ENCODE data around the gene RAB23. TPM values are rescaled to one million over a fixed set of nuclear protein-coding genes. Genes with fewer than 3 reads are reported as not detected.

Gene RAB23
- total and polyA plus RNA-seq, 2 donors (not counting 1 experiment from before 2014, with no cell fraction given), result 0.12 to 0.94 TPM

DNA sequence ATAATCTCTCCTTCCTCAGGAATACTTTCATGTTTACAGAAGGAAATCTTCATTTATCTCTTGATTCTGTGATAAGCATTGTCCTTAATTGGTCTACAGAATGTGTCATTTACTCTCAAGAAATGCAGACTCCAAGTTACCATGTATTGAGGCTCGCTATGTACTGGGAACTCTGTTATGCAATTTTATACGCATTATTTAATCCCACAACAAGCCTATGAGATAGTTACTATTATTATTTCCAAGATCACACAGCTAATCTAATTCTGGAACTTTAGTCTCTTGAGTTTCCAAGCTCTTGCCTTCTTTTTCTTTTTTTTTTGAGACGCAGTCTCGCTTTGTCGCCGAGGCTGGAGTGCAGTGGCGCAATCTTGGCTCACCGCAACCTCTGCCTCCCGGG, 30.0 kb upstream of the RAB23 start:
- intact Hi-C loops (cut with micrococcal nuclease), result no loop called here
- H3K4me3 Mint-ChIP-seq, result no peak overlapping the region
- Histone ChIP-seq H4K20me1 (ENCODE audit: control insufficient read depth, insufficient read depth, low read length, poor library complexity, severe bottlenecking) (no peaks in the 10 kb centered on the region), H3K4me2 (replicated peaks; ENCODE audit: low read depth, low read length, poor library complexity, severe bottlenecking) (no peak overlapping the region), H3K4me1 (ENCODE audit: control insufficient read depth in 2 of 2, insufficient read depth in 2 of 2, low read length in 2 of 2) (no peaks in the 10 kb centered on the region), H3K4me3 (ENCODE audit: control extremely low read depth in 1 of 5, extremely low read depth in 1 of 5, insufficient read depth in 1 of 5, low read depth in 2 of 5, low read length in 4 of 5) (no peak overlapping the region), H3K27me3 (replicated peaks in 1 of 4; ENCODE audit: control extremely low read depth in 1 of 4, control insufficient read depth in 3 of 4, insufficient read depth in 4 of 4, low read length in 3 of 4) (no peaks in the 10 kb centered on the region), H3K36me3 (replicated peaks in 1 of 2; ENCODE audit: control extremely low read depth in 1 of 2, control insufficient read depth in 1 of 2, extremely low read depth in 1 of 2, insufficient read depth in 2 of 2, low read length in 1 of 2) (no peaks in the 10 kb centered on the region), H3K27ac (ENCODE audit: low read length in 2 of 2) (no peak overlapping the region), H3K79me2 (ENCODE audit: control insufficient read depth, insufficient read depth, low read length) (no peaks in the 10 kb centered on the region), H3K9me3 (ENCODE audit: control extremely low read depth in 1 of 3, control insufficient read depth in 2 of 3, insufficient read depth in 1 of 3, low read length in 2 of 3) (no peaks in the 10 kb centered on the region), H3K9ac (ENCODE audit: low read length) (no peak overlapping the region), H2AFZ (ENCODE audit: insufficient read depth, low read depth, low read length, poor library complexity, severe bottlenecking) (no peak overlapping the region)
- no peak overlapping the region for H3K27ac Mint-ChIP-seq
- whole genome bisulfite sequencing (ENCODE audit: insufficient coverage), result over 99% methylated on average over 8 of the region's 9 CpGs
- ATAC-seq (ENCODE audit: low read depth) (no peak), DNase-seq (no peak)
- ChIA-PET CTCF (no interaction called here), POLR2A (no interaction called here)
- no peak for TF ChIP-seq EZH2 (IDR thresholded peaks at IDR 0.05; ENCODE audit: borderline replicate concordance, insufficient read depth, low read depth, low read length, poor library complexity, severe bottlenecking)
- TF ChIP-seq, protein P1, sequence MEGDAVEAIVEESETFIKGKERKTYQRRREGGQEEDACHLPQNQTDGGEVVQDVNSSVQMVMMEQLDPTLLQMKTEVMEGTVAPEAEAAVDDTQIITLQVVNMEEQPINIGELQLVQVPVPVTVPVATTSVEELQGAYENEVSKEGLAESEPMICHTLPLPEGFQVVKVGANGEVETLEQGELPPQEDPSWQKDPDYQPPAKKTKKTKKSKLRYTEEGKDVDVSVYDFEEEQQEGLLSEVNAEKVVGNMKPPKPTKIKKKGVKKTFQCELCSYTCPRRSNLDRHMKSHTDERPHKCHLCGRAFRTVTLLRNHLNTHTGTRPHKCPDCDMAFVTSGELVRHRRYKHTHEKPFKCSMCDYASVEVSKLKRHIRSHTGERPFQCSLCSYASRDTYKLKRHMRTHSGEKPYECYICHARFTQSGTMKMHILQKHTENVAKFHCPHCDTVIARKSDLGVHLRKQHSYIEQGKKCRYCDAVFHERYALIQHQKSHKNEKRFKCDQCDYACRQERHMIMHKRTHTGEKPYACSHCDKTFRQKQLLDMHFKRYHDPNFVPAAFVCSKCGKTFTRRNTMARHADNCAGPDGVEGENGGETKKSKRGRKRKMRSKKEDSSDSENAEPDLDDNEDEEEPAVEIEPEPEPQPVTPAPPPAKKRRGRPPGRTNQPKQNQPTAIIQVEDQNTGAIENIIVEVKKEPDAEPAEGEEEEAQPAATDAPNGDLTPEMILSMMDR (IDR thresholded peaks at IDR 0.05), result no peak
- no peaks in the 10 kb centered on the region for H3K27me3 Mint-ChIP-seq
- no peaks in the 10 kb centered on the region for H3K9me3 Mint-ChIP-seq (ENCODE audit: insufficient read depth)
- no peaks in the 10 kb centered on the region for H3K4me1 Mint-ChIP-seq

DNA sequence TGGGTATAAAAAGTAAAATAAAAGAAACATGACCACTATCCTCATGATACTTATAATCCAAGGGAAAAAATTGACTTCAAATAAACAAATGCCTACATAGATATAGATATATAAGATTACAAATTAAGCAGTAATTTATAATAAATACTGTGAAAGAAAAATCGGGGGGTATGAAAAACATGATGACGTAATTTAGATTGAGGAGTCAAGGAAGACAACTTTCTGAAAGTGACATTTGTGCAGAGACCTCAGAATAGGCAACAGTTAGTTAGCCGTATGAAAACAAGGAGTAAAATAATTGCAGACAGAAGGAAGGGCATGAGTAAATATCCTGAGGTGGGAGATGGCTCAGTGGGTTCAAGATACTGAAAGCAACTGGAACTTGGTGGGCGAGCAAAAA, 28.2 kb upstream of the RAB23 start:
- no peak overlapping the region for H3K27ac Mint-ChIP-seq
- ChIA-PET POLR2A (no interaction called here), CTCF (no interaction called here)
- ATAC-seq (ENCODE audit: low read depth), result no peak
- H3K9me3 ChIP-seq (ENCODE audit: control extremely low read depth in 1 of 3, control insufficient read depth in 2 of 3, insufficient read depth in 1 of 3, low read length in 2 of 3), result no peaks in the 10 kb centered on the region
- 100% methylated on average over 2 of the region's 4 CpGs for WGBS (ENCODE audit: insufficient coverage)
- no peak overlapping the region for H3K4me2 ChIP-seq (replicated peaks; ENCODE audit: low read depth, low read length, poor library complexity, severe bottlenecking)
- no peaks in the 10 kb centered on the region for H3K4me1 ChIP-seq (ENCODE audit: control insufficient read depth in 2 of 2, insufficient read depth in 2 of 2, low read length in 2 of 2)
- no peaks in the 10 kb centered on the region for H3K4me1 Mint-ChIP-seq
- TF ChIP-seq, protein P1 (IDR thresholded peaks at IDR 0.05), result no peak
- TF ChIP-seq EZH2 (IDR thresholded peaks at IDR 0.05; ENCODE audit: borderline replicate concordance, insufficient read depth, low read depth, low read length, poor library complexity, severe bottlenecking), result no peak
- H3K79me2 ChIP-seq (ENCODE audit: control insufficient read depth, insufficient read depth, low read length), result no peaks in the 10 kb centered on the region
- H3K4me3 Mint-ChIP-seq, result no peak overlapping the region
- H3K9ac ChIP-seq (ENCODE audit: low read length), result no peak overlapping the region
- H3K4me3 ChIP-seq (ENCODE audit: control extremely low read depth in 1 of 5, extremely low read depth in 1 of 5, insufficient read depth in 1 of 5, low read depth in 2 of 5, low read length in 4 of 5), result no peak overlapping the region
- intact Hi-C loops (cut with micrococcal nuclease), result no loop called here
- H3K27me3 ChIP-seq (replicated peaks in 1 of 4; ENCODE audit: control extremely low read depth in 1 of 4, control insufficient read depth in 3 of 4, insufficient read depth in 4 of 4, low read length in 3 of 4), result no peaks in the 10 kb centered on the region
- DNase-seq, result no peak
- H3K9me3 Mint-ChIP-seq (ENCODE audit: insufficient read depth), result no peaks in the 10 kb centered on the region
- H4K20me1 ChIP-seq (ENCODE audit: control insufficient read depth, insufficient read depth, low read length, poor library complexity, severe bottlenecking), result no peaks in the 10 kb centered on the region
- no peak overlapping the region for H3K27ac ChIP-seq (ENCODE audit: low read length in 2 of 2)
- no peaks in the 10 kb centered on the region for H3K27me3 Mint-ChIP-seq
- H2AFZ ChIP-seq (ENCODE audit: insufficient read depth, low read depth, low read length, poor library complexity, severe bottlenecking), result no peak overlapping the region
- no peaks in the 10 kb centered on the region for H3K36me3 ChIP-seq (replicated peaks in 1 of 2; ENCODE audit: control extremely low read depth in 1 of 2, control insufficient read depth in 1 of 2, extremely low read depth in 1 of 2, insufficient read depth in 2 of 2, low read length in 1 of 2)
